SK-N-MC (cell line): ENCODE results near the gene NSL1.

ENCODE experiments used
- EZH2 ChIP-seq: fragments of 200-600 bp; sonication (generic); IDR thresholded peaks from one replicate; pipeline ENCODE4 v1.6.1; 2017; ENCODE audit warnings: antibody characterized with exemption
- POLR2AphosphoS5 ChIP-seq: IDR thresholded peaks from 2 replicates; pipeline ENCODE4 v1.6.1; 2012; ENCODE audit warnings: mild to moderate bottlenecking, low read depth, low read length, borderline replicate concordance

GRCh38 chr1:212733109-212733508 lies 58.5 kb downstream of the NSL1 start:
- TF ChIP-seq EZH2 (no peak), POLR2AphosphoS5 (no peak)
